ENCODE data around the gene GNLY. TPM values are rescaled to one million over a fixed set of nuclear protein-coding genes. Genes with fewer than 3 reads are reported as not detected.

GNLY gene
- total RNA-seq, 2 donors from 2014 or later: not detected

GRCh38 chr2:85734015-85734414 lies 39.9 kb downstream of the GNLY start:
- H3K9ac ChIP-seq (ENCODE audit: extremely low read depth, low read length, poor library complexity, severe bottlenecking): no peak overlapping the region
- peaks cover 14% of the 10 kb centered on the region for H3K27me3 ChIP-seq (ENCODE audit: control insufficient read depth, insufficient read depth, low read length, poor library complexity, severe bottlenecking)
- H3K4me3 ChIP-seq (ENCODE audit: low read length): no peak overlapping the region
- no peaks in the 10 kb centered on the region for H3K36me3 Mint-ChIP-seq (ENCODE audit: low read depth)
- H3K27ac Mint-ChIP-seq: no peak overlapping the region
- peaks cover 9% of the 10 kb centered on the region for H3K4me1 ChIP-seq (ENCODE audit: control insufficient read depth, insufficient read depth, low read length)
- TF ChIP-seq, protein P1, sequence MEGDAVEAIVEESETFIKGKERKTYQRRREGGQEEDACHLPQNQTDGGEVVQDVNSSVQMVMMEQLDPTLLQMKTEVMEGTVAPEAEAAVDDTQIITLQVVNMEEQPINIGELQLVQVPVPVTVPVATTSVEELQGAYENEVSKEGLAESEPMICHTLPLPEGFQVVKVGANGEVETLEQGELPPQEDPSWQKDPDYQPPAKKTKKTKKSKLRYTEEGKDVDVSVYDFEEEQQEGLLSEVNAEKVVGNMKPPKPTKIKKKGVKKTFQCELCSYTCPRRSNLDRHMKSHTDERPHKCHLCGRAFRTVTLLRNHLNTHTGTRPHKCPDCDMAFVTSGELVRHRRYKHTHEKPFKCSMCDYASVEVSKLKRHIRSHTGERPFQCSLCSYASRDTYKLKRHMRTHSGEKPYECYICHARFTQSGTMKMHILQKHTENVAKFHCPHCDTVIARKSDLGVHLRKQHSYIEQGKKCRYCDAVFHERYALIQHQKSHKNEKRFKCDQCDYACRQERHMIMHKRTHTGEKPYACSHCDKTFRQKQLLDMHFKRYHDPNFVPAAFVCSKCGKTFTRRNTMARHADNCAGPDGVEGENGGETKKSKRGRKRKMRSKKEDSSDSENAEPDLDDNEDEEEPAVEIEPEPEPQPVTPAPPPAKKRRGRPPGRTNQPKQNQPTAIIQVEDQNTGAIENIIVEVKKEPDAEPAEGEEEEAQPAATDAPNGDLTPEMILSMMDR (conservative IDR thresholded peaks at IDR 0.05): no peak
- DNase-seq: no peak
- peaks cover 2% of the 10 kb centered on the region for H3K9me3 Mint-ChIP-seq
- WGBS, 2 experiments (ENCODE audit: insufficient coverage in 1 of 2, insufficient read length in 1 of 2): 94 to 100% methylated on average over 2 to 4 of the region's 4 CpGs
- H3K27ac ChIP-seq (ENCODE audit: low read depth, low read length): no peak overlapping the region
- peaks cover 11% of the 10 kb centered on the region for H3K4me1 Mint-ChIP-seq
- peaks cover 29% of the 10 kb centered on the region for H3K27me3 Mint-ChIP-seq (ENCODE audit: insufficient read depth)
- no peak overlapping the region for H3K4me3 Mint-ChIP-seq
- peaks cover 7% of the 10 kb centered on the region for H3K9me3 ChIP-seq (ENCODE audit: control insufficient read depth, low read length)
- no peaks in the 10 kb centered on the region for H3K36me3 ChIP-seq (ENCODE audit: control insufficient read depth, insufficient read depth, low read length)

DNA sequence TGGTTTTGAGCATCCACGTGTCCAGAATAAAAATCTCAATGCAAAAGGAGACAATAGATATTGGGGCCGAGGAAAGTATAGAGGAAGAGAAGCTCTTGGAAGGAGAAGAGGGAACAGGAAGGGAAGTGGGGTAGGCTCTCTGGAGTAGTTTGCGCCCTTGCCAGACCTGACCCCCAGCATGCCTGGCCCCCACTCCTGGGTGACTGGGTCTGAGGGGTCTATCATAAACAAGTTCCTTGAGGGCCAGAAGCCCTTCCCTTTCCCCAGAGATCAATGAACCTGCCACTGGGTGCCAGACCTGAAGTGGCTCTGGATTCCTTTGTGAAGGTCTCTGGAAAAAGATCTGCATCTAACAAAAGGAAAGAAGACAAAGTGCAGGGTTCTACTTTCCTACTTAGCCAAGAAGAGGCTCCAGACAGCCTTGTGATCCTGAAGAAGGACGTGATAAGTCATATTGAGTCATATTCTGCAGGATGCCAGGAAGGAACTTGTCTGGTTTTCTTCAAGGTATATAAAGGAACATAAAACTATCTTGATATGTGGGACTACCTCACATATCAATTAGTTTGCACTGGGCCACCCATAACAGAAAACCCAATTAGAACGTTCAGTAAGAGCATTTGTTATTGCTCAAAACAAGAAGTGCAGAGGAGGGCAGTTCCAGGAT lies 40.9 kb downstream of the GNLY start:
- peaks cover 7% of the 10 kb centered on the region for H3K9me3 ChIP-seq (ENCODE audit: control insufficient read depth, low read length)
- no peak overlapping the region for H3K27ac Mint-ChIP-seq

DNA sequence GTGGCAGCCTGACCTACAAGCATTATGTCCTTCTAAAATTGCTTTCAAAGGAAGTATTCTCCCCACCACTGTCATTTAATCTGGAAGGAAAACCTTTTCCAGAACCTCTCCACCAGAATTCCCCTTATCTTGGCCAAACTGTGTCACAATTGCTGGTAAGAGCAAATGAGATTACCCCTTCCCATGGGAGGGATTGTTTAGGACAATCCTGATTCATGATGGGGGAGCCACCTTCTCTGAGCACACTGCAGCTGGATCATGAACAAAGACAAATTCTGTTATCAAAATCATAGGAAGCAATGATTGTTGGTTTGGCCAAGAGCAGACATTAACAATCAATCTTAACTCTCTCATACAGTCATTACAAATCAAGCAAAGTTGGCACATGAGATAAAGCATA lies 41.5 kb downstream of the GNLY start:
- H3K27ac ChIP-seq (ENCODE audit: low read depth, low read length): no peak overlapping the region
- peaks cover 9% of the 10 kb centered on the region for H3K4me1 ChIP-seq (ENCODE audit: control insufficient read depth, insufficient read depth, low read length)
- H3K36me3 ChIP-seq (ENCODE audit: control insufficient read depth, insufficient read depth, low read length): no peaks in the 10 kb centered on the region
- peaks cover 20% of the 10 kb centered on the region for H3K27me3 ChIP-seq (ENCODE audit: control insufficient read depth, insufficient read depth, low read length, poor library complexity, severe bottlenecking)
- peaks cover 7% of the 10 kb centered on the region for H3K9me3 ChIP-seq (ENCODE audit: control insufficient read depth, low read length)
- Mint-ChIP-seq H3K36me3 (ENCODE audit: low read depth) (no peaks in the 10 kb centered on the region), H3K27ac (no peak overlapping the region), H3K27me3 (ENCODE audit: insufficient read depth) (peaks cover 40% of the 10 kb centered on the region), H3K9me3 (peaks cover 5% of the 10 kb centered on the region), H3K4me3 (no peak overlapping the region), H3K4me1 (peaks cover 6% of the 10 kb centered on the region)
- TF ChIP-seq, protein P1 (conservative IDR thresholded peaks at IDR 0.05): no peak
- no peak overlapping the region for H3K4me3 ChIP-seq (ENCODE audit: low read length)
- DNase-seq: no peak
- no peak overlapping the region for H3K9ac ChIP-seq (ENCODE audit: extremely low read depth, low read length, poor library complexity, severe bottlenecking)

More for the DNA sequence above, 40.9 kb downstream of the GNLY start:
- WGBS, 2 experiments (ENCODE audit: insufficient coverage in 1 of 2, insufficient read length in 1 of 2): 91 to 93% methylated on average over 4 to 5 of the region's 5 CpGs
- no peak overlapping the region for H3K4me3 Mint-ChIP-seq
- DNase-seq: no peak
- Histone ChIP-seq H3K9ac (ENCODE audit: extremely low read depth, low read length, poor library complexity, severe bottlenecking) (no peak overlapping the region), H3K4me3 (ENCODE audit: low read length) (no peak overlapping the region), H3K27me3 (ENCODE audit: control insufficient read depth, insufficient read depth, low read length, poor library complexity, severe bottlenecking) (peaks cover 20% of the 10 kb centered on the region), H3K4me1 (ENCODE audit: control insufficient read depth, insufficient read depth, low read length) (peaks cover 9% of the 10 kb centered on the region), H3K27ac (ENCODE audit: low read depth, low read length) (no peak overlapping the region), H3K36me3 (ENCODE audit: control insufficient read depth, insufficient read depth, low read length) (no peaks in the 10 kb centered on the region)
- H3K36me3 Mint-ChIP-seq (ENCODE audit: low read depth): no peaks in the 10 kb centered on the region
- peaks cover 2% of the 10 kb centered on the region for H3K9me3 Mint-ChIP-seq
- TF ChIP-seq, protein P1 (conservative IDR thresholded peaks at IDR 0.05): no peak
- H3K4me1 Mint-ChIP-seq: peaks cover 6% of the 10 kb centered on the region
- peaks cover 35% of the 10 kb centered on the region for H3K27me3 Mint-ChIP-seq (ENCODE audit: insufficient read depth)

All from endodermal cell (in vitro differentiated cells).